T-helper 9 cell (primary cell): ENCODE results near the gene ZNF394.

Experiments
- DNase-seq: peaks from one replicate; pipeline ENCODE4 v3.0.0-alpha.2; 2020

Gene ZNF394

GRCh38 chr7:99490878-99491277 is 9.2 kb downstream of the ZNF394 start:
- DNase-seq = no peak

DNA sequence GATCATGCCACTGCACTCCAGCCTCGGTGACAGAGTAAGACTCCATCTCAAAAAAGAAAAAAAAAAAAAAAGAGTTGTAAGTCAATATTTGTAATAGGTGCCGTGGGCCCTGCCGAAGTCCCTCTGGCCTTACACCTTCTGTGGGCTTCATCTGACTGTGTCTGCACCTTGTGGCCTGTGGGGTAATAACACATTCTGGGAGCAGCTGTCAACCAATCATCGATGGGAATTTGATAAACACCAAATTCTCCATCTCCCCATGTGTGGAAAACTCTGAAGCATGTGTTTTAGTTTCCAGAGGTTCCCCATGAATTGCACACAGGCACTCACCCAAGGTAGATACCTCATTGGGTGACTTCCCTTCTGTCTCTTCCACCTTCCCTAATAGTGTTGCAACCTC is 10.8 kb downstream of the ZNF394 start:
- DNase-seq = no peak

- no peak for DNase-seq
Measured at GRCh38 chr7:99485094-99485493, 15.0 kb downstream of the ZNF394 start.

- DNase-seq = no peak
Measured at GRCh38 chr7:99478464-99479440, 21.3 kb downstream of the ZNF394 start.

- no peak for DNase-seq
Measured at GRCh38 chr7:99476107-99476506, 24.0 kb downstream of the ZNF394 start.

DNA sequence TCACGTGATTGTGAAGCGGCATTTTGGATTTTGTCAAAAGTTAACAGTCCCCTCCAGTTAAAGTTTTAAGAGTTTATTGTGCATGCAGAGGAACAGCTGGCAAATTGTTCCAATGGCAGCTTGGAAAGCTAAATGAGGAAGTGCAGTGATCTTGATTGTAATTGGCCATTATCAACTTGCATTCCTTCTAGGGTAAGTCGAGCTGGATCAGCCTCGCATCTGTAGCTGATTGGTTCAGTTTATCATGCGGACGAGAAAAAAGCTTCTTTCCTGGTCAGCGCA is 26.8 kb downstream of the ZNF394 start:
- DNase-seq = no peak

DNA sequence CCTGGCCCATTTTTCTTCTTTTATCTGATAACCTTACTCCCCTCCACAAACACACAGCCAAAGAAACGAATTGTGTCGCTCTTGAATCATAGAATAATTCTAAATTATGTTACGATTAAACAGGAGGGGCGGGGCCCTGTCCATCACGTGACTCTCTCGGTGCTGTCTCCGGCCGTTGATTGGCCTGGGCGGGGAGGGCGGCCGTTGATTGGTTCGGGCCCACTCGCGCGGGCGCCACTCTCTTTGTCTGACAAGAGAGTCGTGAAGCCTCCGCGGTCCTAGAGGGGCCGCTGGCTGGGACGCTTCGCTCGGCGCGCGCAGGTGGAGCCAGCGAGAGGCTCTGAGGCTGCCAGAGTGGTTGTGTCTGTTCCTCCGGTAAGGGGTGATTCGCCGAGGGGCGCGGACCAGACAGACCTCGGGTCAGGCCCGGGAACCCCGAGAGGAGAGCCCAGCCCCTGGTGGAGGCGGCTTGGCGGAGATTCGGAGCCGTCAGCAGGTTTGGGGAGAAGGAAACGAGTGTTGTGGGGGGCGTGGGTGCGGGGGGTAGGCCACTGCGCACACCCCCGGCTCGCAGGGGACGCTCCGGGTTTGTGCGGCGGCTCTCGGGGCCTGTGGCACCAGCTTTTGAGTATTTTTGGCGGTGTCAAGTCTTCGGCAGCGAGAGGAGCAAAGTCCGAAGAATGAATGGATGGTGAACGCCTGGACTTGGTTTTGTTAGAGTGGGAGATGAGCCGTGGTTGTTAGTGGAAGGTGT is 27.3 kb downstream of the ZNF394 start, which contains the start of gene ZNF789:
TSS of gene ZNF789 (plus strand) at position 330 of the 754 bp plus-strand sequence. CDS start 3,567 bp downstream, outside the sequence.
- DNase-seq = peak; percentile 97

- no peak for DNase-seq
Measured at GRCh38 chr7:99469381-99470065, 30.6 kb downstream of the ZNF394 start.

GRCh38 chr7:99468336-99468918 is 31.7 kb downstream of the ZNF394 start:
- no peak for DNase-seq

DNA sequence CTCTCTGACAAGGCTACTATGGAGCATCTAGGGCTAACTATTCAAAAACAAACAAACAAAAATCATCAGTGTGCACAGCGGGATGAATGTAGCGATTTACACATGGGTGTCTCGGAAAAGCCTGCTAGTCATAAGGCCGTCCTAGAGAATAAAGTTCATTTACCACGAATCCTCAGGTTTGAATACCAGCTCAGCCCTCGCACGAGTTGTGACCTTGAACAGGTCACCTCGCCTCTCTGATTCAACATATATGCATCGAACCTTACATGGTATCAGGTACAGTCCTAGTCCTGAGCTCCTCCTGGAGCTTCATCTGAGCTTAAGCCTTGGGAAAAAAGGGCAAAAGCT is 34.7 kb downstream of the ZNF394 start:
- DNase-seq = no peak

- no peak for DNase-seq
Measured at GRCh38 chr7:99461221-99461620, 38.9 kb downstream of the ZNF394 start.

DNA sequence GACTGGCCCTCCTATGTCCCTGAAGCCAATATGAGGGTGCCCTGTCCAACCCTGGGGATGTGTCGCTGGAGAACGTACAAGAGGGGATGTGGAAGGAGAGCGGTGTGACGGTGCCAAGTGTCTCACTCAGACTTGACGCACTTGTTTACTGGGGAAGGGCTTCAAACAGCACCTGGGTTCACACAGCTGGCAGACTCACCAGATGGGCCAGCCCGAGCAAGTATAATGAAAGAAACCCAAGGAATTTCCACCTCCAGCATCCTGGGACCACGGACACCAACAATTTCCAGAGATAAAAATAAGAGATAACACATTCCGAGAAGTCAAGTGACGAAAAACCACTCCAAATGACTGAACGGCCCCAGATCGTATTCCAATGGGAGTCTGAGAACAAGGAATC is 39.4 kb downstream of the ZNF394 start:
- no peak for DNase-seq

DNA sequence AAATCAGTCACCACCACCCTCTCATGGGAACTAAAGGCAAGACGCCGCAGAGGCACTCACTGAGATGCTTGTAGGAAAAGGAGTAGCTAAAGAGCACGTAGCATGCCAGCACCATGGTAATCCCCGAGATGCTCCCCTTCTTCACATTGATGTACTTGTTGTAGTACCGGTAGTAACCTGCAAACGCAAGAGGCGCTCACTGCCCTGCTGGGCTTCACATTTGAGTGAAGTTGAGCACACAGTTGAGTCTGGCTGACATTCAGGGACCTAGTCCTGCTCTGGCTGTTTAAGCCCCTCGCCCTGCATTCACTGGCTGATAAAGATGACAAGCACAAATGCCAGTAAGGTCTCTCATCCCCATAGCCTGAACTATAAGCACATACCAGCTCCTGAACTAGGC is 41.0 kb downstream of the ZNF394 start:
- DNase-seq = no peak

GRCh38 chr7:99457650-99458493 is 42.2 kb downstream of the ZNF394 start:
- DNase-seq = no peak

DNA sequence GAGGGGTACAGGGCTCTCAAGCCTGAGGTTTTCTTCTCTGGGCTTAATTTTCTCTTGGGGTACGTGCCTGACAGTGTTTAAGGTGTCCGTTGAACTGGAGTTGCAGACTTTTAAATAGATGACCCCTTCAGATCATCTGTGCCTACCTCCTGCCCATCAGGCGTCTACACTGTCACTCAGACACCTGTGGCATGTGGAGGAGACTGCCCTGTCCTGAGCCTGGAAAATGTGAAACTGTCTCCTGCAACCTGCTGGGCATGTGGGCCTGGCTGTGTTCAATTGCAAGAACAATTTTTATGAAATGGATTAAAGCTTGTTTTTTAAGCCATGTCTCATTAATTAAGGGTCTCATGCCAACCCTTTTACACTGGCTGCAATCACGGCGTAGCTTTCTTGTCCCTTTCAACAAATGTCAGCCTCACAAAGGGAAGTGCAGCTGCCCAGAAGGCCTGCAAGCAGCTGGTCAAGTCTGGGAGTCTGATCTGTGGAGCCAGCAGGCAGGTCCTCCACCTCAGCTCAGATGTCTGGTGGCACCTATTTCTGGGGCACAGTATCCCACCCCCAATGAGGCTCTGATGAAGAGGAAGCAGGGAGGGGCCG is 42.9 kb downstream of the ZNF394 start:
- no peak for DNase-seq

DNA sequence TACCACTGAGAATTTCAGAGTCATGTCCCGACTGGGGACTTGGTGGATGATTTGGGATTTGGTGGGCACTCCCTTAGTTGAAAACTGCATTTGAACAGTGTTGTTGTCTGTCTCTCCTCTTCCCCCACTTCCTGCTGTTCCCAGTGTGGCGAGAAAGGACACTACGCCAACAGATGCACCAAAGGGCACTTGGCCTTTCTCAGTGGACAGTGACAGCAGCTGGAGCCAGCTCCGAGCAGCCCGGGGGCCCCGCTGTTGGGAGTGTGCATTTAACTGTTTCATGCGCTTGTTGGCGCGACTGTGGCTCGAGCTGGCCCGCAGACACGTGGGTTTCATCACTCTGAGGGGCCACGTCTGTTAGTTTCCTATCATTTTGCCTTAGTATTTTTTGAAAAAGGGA is 43.8 kb downstream of the ZNF394 start:
- DNase-seq = no peak

DNA sequence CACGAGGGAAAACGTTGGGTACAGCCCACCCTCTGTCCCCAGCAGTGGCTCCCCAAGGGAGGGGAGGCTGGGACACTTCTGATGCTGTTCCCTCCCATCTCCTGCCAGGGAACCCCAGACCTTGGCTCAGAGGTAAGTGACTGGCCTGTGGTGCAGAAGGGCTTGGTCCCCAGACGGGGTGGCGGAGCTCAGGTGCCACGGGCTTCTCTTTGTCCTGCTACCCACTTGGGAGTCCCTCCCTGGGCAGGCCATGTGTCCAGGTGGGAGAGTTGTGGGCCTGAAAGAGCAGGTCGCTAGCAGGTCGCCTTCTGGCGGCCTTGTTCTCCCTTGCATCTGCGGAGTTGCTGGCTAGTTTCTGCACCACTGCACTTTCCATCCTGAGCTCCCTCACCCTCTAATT is 44.2 kb downstream of the ZNF394 start:
- DNase-seq = no peak

DNA sequence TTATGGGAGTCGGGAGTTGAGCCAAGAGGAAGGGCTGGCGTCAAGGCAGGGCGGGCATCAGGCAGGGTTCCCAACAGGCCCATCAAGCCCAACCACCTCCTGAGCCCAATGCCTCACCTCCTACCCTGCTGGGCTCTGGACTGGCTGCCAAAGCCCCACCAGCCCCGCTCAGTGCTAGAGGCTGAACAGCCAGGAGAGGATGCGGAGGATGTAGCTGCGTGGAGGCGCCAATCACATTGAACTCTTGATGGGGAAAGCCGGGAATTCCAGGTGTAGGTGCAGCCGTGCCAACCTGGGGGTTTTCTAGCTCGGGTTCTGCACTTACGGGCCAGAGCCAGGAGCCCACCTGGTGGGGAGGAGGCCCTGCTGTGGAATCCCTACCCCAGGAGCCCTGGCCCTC is 47.0 kb downstream of the ZNF394 start:
- DNase-seq = no peak

GRCh38 chr7:99452541-99452940 is 47.5 kb downstream of the ZNF394 start:
- DNase-seq = no peak

- no peak for DNase-seq
Measured at GRCh38 chr7:99451936-99452335, 48.1 kb downstream of the ZNF394 start.

DNA sequence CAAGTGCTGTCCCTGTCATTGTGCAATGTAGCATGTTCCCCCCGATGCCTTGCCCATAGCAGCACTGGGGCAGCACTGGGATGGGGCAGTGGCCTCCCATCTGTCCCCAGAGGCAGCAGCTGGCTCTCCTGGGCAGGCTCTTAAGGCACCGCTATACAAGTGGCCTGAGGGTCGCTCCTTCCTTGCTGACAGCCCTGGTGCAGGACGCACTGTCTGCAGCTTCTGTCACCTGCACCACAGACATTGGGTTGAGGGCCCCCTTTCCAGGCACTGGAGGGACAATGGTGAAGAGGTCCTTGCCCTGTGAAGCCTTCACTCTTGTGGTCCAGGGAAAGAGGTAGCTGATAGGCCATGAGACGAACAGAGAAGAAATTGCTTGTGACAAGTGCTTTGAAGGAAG is 50.8 kb downstream of the ZNF394 start:
- DNase-seq = no peak

DNA sequence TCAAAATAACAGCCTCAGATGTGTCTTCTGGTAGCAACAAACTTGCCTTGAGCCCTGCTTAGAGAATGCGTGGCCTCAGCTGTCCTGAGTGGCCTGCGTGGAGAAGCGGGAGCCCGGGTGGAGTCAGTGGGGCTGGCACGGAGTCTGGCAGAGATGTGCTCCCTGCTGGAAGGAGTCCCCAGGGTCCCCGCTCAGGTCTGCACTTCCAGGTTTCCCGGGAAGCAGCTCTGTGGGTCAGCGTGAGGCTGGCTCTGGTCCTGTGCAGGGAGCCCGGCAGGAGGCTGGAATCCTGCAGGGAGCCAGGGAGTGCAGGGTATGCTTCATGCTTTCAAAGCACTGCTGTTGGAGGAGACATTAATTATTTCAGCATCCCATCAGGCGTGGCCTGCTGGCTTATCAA is 51.2 kb downstream of the ZNF394 start:
- no peak for DNase-seq
